GM12875 (cell line): ENCODE measurements around the gene GNAZ.

Experiments
- H3K4me3 ChIP-seq: one replicate; pipeline ENCODE4 v1.5.1; 2011; ENCODE audit warnings: low read depth, low read length, control low read depth
- TF ChIP-seq, protein P1 (sequence below): IDR thresholded peaks from 2 replicates; pipeline ENCODE4 v1.5.1; 2011; ENCODE audit warnings: low read depth, mild to moderate bottlenecking, control low read depth, inconsistent platforms, low read length, moderate library complexity, borderline replicate concordance; ENCODE audit not compliant: insufficient read depth

The GNAZ gene

DNA sequence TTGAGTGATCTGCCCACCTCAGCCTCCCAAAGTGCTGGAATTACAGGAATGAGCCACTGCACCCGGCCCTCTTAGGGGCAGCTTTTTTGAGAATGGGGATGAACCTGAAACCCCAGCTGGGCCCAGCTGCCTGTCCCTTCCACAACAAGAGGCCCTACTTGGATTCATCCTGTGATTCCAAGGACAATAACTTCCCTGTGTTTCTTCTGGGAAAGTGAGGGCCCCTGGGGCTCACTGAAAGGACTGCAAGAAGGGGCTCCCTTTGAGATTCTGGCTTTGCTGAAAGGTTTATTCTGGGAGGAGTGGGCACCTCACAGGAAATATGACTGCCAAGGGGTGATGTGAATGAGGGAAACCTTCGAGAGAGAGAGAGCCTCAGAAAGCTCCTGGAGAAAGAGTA, 12.3 kb upstream of the GNAZ start:
- TF ChIP-seq, protein P1, sequence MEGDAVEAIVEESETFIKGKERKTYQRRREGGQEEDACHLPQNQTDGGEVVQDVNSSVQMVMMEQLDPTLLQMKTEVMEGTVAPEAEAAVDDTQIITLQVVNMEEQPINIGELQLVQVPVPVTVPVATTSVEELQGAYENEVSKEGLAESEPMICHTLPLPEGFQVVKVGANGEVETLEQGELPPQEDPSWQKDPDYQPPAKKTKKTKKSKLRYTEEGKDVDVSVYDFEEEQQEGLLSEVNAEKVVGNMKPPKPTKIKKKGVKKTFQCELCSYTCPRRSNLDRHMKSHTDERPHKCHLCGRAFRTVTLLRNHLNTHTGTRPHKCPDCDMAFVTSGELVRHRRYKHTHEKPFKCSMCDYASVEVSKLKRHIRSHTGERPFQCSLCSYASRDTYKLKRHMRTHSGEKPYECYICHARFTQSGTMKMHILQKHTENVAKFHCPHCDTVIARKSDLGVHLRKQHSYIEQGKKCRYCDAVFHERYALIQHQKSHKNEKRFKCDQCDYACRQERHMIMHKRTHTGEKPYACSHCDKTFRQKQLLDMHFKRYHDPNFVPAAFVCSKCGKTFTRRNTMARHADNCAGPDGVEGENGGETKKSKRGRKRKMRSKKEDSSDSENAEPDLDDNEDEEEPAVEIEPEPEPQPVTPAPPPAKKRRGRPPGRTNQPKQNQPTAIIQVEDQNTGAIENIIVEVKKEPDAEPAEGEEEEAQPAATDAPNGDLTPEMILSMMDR: no peak
- no peak overlapping the region for H3K4me3 ChIP-seq

- TF ChIP-seq, protein P1: no peak
- H3K4me3 ChIP-seq: no peak overlapping the region
These were observed 11.6 kb upstream of the GNAZ start for GRCh38 chr22:23058481-23059283.

GRCh38 chr22:23059284-23059948, 10.9 kb upstream of the GNAZ start:
- TF ChIP-seq, protein P1: no peak
- H3K4me3 ChIP-seq: no peak overlapping the region

DNA sequence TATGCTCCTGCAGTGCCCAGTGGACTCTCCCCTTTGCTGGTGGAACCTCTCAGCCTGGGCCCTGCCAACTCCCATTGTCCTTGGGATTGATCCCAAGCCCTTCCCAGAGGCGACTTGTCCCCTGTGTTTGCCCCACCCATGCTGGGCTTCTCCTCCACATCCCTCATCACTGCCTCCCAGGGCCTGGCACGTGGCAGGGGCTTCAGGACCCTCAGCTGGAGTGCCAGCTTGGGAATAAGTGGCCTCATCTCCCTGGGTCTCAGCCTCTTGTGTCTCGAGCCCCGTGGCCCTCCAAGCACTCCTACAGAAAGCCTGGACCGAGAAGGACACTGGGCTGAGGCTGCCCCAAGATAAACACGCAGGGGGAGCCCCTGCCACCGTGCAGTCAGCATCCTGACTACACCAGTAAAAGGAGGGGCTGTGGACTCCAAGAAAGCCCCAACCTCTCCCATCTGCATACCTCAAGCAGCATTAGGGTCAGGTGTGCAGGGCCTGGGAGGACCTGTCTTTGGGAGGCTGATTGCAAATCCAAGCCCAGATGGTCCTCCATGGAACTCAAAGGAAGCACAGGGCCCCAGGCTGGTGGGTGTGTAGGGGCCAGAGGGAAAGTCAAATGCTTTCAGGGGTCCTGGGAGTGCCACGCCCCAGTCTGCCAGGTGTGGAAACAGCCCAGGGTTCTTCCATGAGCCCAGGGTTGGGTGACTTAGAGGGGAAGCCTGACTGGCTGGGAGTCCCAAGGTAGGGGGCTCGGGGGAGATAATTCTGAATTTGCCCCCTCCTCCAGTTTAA, 9.5 kb upstream of the GNAZ start:
- TF ChIP-seq, protein P1: no peak

GRCh38 chr22:23061471-23062280, 8.6 kb upstream of the GNAZ start:
- H3K4me3 ChIP-seq: no peak overlapping the region
- TF ChIP-seq, protein P1: no peak

More for the DNA sequence above, 9.5 kb upstream of the GNAZ start:
- H3K4me3 ChIP-seq: no peak overlapping the region

- H3K4me3 ChIP-seq: no peak overlapping the region
- TF ChIP-seq, protein P1: no peak
These were observed 7.4 kb upstream of the GNAZ start for GRCh38 chr22:23062616-23063538.
